Ishikawa (cell line): ENCODE measurements around the gene PRKN.

Experiments used
- EGR1 ChIP-seq: IDR thresholded peaks from 2 replicates; pipeline ENCODE4 v1.6.1; 2012
- EP300 ChIP-seq: IDR thresholded peaks from 2 replicates; pipeline ENCODE4 v1.6.1; 2012; ENCODE audit warnings: borderline replicate concordance
- FOXM1 ChIP-seq: IDR thresholded peaks from 2 replicates; pipeline ENCODE4 v1.6.1; 2012; ENCODE audit warnings: low read depth, borderline replicate concordance
- NFIC ChIP-seq: IDR thresholded peaks from 2 replicates; pipeline ENCODE4 v1.6.1; 2012
- RAD21 ChIP-seq: IDR thresholded peaks from 2 replicates; pipeline ENCODE4 v1.6.1; 2012; ENCODE audit warnings: low read depth
- REST ChIP-seq: IDR thresholded peaks from 2 replicates; pipeline ENCODE4 v1.6.1; 2012; ENCODE audit warnings: low read depth, mild to moderate bottlenecking
- TAF1 ChIP-seq: IDR thresholded peaks from 2 replicates; pipeline ENCODE4 v1.6.1; 2012; ENCODE audit warnings: low read depth, mild to moderate bottlenecking
- YY1 ChIP-seq: IDR thresholded peaks from 2 replicates; pipeline ENCODE4 v1.6.1; 2012; ENCODE audit warnings: low read depth
- ZBTB7A ChIP-seq: IDR thresholded peaks from 2 replicates; pipeline ENCODE4 v1.6.1; 2012; ENCODE audit warnings: low read depth

- TF ChIP-seq RAD21 = no peak
- no peak for TF ChIP-seq EP300
- no peak for TF ChIP-seq FOXM1
- TF ChIP-seq REST = no peak
- no peak for TF ChIP-seq YY1
- TF ChIP-seq EGR1 = no peak
- no peak for TF ChIP-seq TAF1
- TF ChIP-seq ZBTB7A = no peak
- TF ChIP-seq NFIC = no peak
These were observed 1050.4 kb downstream of the PRKN start for GRCh38 chr6:161677188-161677587.
